ENCODE data around the gene NSUN4. TPM values are rescaled to one million over a fixed set of nuclear protein-coding genes. Genes with fewer than 3 reads are reported as not detected.
A peak's percentile ranks its signal among the peaks of the same experiment; 100 is the strongest.
"Not testable (repeated sequence)": the region's sequence is repeated elsewhere in the genome, so short reads cannot be mapped to it uniquely, and the experiment has no call there.

Gene NSUN4
- total and polyA plus RNA-seq, 4 experiments from 2014 or later, result 7.7 to 26.9 (median 22.5) TPM

DNA sequence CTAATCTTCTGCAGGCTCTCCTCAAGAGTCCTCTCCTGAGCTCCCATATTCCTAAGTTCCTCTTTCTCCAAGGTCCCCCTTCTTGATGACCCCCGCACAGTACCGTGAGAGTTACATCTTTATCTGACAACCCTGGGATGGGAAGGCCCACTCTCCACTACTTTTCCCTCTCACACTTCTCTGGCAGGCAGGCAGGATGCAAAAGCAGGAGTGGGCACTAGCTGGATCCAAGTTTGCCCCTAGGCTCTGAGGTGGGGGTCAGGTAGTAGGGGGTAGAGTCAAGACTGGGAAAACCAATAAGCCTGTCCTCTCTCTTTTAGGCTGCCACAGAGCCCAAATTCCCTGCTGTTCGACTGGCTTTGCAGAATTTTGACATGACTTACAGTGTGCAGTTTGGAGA is 3.9 kb downstream of the NSUN4 start:
- DNase-seq, result no peak
- peaks cover 37 to 57% of the 10 kb centered on the region in 2 donors for H3K36me3 Mint-ChIP-seq
- H3K36me3 ChIP-seq (ENCODE audit: insufficient read depth, low read length), result peaks cover 10% of the 10 kb centered on the region
- ChIA-PET POLR2A (ENCODE audit: partially characterized antibody) (interaction anchor here (2.8 kb wide), 1 partner anchor 41 kb away, joined by 10 read pairs; the partner anchor contains the start of genes LRRC41 and UQCRH), CTCF (ENCODE audit: partially characterized antibody) (interaction anchor here (1.2 kb wide), 1 partner anchor 11 kb away, joined by 4 read pairs; no protein-coding TSS in a partner anchor)
- H3K4me3 ChIP-seq (ENCODE audit: low read length in 2 of 2), result no peak overlapping the region
- H3K27me3 ChIP-seq (ENCODE audit: insufficient read depth, low read length), result no peaks in the 10 kb centered on the region
- no peak overlapping the region for H3K27ac ChIP-seq (ENCODE audit: low read depth, low read length)
- H3K27me3 Mint-ChIP-seq, result no peaks in the 10 kb centered on the region
- H3K9me3 ChIP-seq (ENCODE audit: control insufficient read depth in 1 of 2, low read length in 2 of 2), result no peaks in the 10 kb centered on the region
- no peak overlapping the region for H3K4me3 Mint-ChIP-seq
- peaks cover 30 to 54% (median 38%) of the 10 kb centered on the region in 4 donors for H3K4me1 Mint-ChIP-seq
- peak overlapping the region; percentile 7 to 100 (median 95) for H3K27ac Mint-ChIP-seq
- H3K9me3 Mint-ChIP-seq, result no peaks in the 10 kb centered on the region
- H3K4me1 ChIP-seq (ENCODE audit: insufficient read depth, low read length), result peaks cover 20% of the 10 kb centered on the region
- intact Hi-C loops (cut with micrococcal nuclease), result no loop called here

- Mint-ChIP-seq H3K9me3 (no peaks in the 10 kb centered on the region), H3K27ac (peak overlapping the region in 4 of 7 donors; percentile 48 to 64 (median 58)), H3K4me3 (no peak overlapping the region), H3K36me3 (peaks cover 45 to 63% of the 10 kb centered on the region in 2 donors), H3K4me1 (peaks cover 27 to 49% (median 35%) of the 10 kb centered on the region in 4 donors), H3K27me3 (no peaks in the 10 kb centered on the region)
- Histone ChIP-seq H3K27ac (ENCODE audit: low read depth, low read length) (no peak overlapping the region), H3K27me3 (ENCODE audit: insufficient read depth, low read length) (no peaks in the 10 kb centered on the region), H3K9me3 (ENCODE audit: control insufficient read depth in 1 of 2, low read length in 2 of 2) (no peaks in the 10 kb centered on the region), H3K36me3 (ENCODE audit: insufficient read depth, low read length) (peaks cover 14% of the 10 kb centered on the region), H3K4me1 (ENCODE audit: insufficient read depth, low read length) (peaks cover 16% of the 10 kb centered on the region), H3K4me3 (ENCODE audit: low read length in 2 of 2) (no peak overlapping the region)
- ChIA-PET POLR2A (ENCODE audit: partially characterized antibody) (interaction anchor here (1.3 to 2.8 kb wide), 2 partner anchors 42 to 99 kb away, joined by 4 to 10 read pairs; partner anchors contain the start of genes LRRC41 and UQCRH), CTCF (ENCODE audit: partially characterized antibody) (interaction anchor here (0.7 to 5.0 kb wide), 4 partner anchors 14 to 592 kb away, joined by 3 to 60 read pairs (median 20); partner anchors contain the start of gene RAD54L)
- DNase-seq, result no peak
- intact Hi-C loops (cut with micrococcal nuclease), result no loop called here
Observed at GRCh38 chr1:46345281-46345680, 4.7 kb downstream of the NSUN4 start.

GRCh38 chr1:46352363-46352762 is 11.8 kb downstream of the NSUN4 start:
- H3K36me3 ChIP-seq (ENCODE audit: insufficient read depth, low read length), result peaks cover 24% of the 10 kb centered on the region
- H3K4me1 Mint-ChIP-seq, result peaks cover 4 to 6% (median 5%) of the 10 kb centered on the region in 4 donors

DNA sequence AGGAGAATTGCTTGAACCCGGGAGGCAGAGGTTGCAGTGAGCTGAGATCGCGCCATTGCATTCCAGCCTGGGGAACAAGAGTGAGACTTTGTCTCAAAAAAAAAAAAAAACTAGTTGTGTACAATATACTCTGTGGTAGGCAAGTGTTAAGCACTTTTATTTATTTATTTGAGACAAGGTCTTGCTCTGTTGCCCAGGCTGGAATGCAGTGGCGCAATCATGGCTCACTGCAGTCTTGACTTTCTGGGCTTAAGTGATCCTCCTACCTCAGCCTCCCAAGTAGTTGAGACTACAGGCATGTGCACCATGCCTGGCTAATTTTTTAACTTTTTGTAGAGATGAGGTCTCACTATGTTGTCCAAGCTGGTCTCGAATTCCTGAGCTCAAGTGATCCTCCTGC is 15.3 kb downstream of the NSUN4 start:
- H3K27ac Mint-ChIP-seq, result not testable (repeated sequence)

More at GRCh38 chr1:46352363-46352762, 11.8 kb downstream of the NSUN4 start:
- Histone ChIP-seq H3K27ac (ENCODE audit: low read depth, low read length) (no peak overlapping the region), H3K9me3 (ENCODE audit: control insufficient read depth in 1 of 2, low read length in 2 of 2) (no peaks in the 10 kb centered on the region), H3K4me1 (ENCODE audit: insufficient read depth, low read length) (no peaks in the 10 kb centered on the region), H3K4me3 (ENCODE audit: low read length in 2 of 2) (no peak overlapping the region), H3K27me3 (ENCODE audit: insufficient read depth, low read length) (no peaks in the 10 kb centered on the region)
- Mint-ChIP-seq H3K9me3 (no peaks in the 10 kb centered on the region), H3K4me3 (no peak overlapping the region), H3K27ac (no peak overlapping the region), H3K27me3 (no peaks in the 10 kb centered on the region), H3K36me3 (peaks cover 35 to 67% of the 10 kb centered on the region in 2 donors)
- CTCF ChIA-PET (ENCODE audit: partially characterized antibody), result no interaction called here
- no peak for DNase-seq
- POLR2A ChIA-PET (ENCODE audit: partially characterized antibody), result no interaction called here
- intact Hi-C loops (cut with micrococcal nuclease), result no loop called here

DNA sequence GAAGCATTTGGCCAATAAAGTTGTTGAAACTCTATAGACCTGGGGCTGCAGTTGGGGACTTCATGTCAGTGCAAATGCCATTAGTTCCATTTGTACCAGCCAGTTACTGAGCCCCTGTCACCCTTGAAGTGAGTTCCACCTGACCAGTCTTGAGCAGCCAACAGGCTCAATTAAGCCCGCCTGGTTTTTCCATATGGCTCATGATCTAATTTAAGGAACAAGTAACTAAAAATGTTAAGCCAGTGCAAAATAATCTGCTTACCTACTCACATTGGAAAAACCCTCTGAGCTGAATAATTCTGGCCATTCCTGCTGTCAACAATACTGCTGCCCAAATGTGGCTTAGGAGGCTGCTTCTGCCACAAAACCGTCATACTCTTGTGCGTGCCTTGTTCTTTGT is 21.6 kb downstream of the NSUN4 start:
- Mint-ChIP-seq H3K4me3 (no peak overlapping the region), H3K27ac (no peak overlapping the region), H3K4me1 (no peaks in the 10 kb centered on the region), H3K27me3 (no peaks in the 10 kb centered on the region), H3K9me3 (no peaks in the 10 kb centered on the region), H3K36me3 (peaks cover 38 to 52% of the 10 kb centered on the region in 2 donors)
- no peaks in the 10 kb centered on the region for H3K4me1 ChIP-seq (ENCODE audit: insufficient read depth, low read length)
- ChIA-PET POLR2A (ENCODE audit: partially characterized antibody) (no interaction called here), CTCF (ENCODE audit: partially characterized antibody) (interaction anchor here (1.0 kb wide), 1 partner anchor 14 kb away, joined by 4 read pairs; no protein-coding TSS in a partner anchor)
- intact Hi-C loops (cut with micrococcal nuclease), result no loop called here
- H3K9me3 ChIP-seq (ENCODE audit: control insufficient read depth in 1 of 2, low read length in 2 of 2), result no peaks in the 10 kb centered on the region
- H3K36me3 ChIP-seq (ENCODE audit: insufficient read depth, low read length), result peaks cover 38% of the 10 kb centered on the region
- DNase-seq, result no peak
- no peaks in the 10 kb centered on the region for H3K27me3 ChIP-seq (ENCODE audit: insufficient read depth, low read length)
- no peak overlapping the region for H3K27ac ChIP-seq (ENCODE audit: low read depth, low read length)
- H3K4me3 ChIP-seq (ENCODE audit: low read length in 2 of 2), result no peak overlapping the region

More for the DNA sequence above, 15.3 kb downstream of the NSUN4 start:
- CTCF ChIA-PET (ENCODE audit: partially characterized antibody), result interaction anchor here (1.8 kb wide), 1 partner anchor 8 kb away, joined by 11 read pairs; no protein-coding TSS in a partner anchor
- H3K4me1 Mint-ChIP-seq; H3K27me3 ChIP-seq (ENCODE audit: insufficient read depth, low read length); H3K27me3 Mint-ChIP-seq; DNase-seq; H3K9me3 Mint-ChIP-seq; H3K4me1 ChIP-seq (ENCODE audit: insufficient read depth, low read length); H3K4me3 Mint-ChIP-seq; POLR2A ChIA-PET (ENCODE audit: partially characterized antibody); H3K9me3 ChIP-seq (ENCODE audit: control insufficient read depth in 1 of 2, low read length in 2 of 2); intact Hi-C loops (cut with micrococcal nuclease); H3K4me3 ChIP-seq (ENCODE audit: low read length in 2 of 2); H3K27ac ChIP-seq (ENCODE audit: low read depth, low read length): not testable (repeated sequence)
- H3K36me3 ChIP-seq (ENCODE audit: insufficient read depth, low read length), result peaks cover 19% of the 10 kb centered on the region
- peaks cover 26 to 57% of the 10 kb centered on the region in 2 donors for H3K36me3 Mint-ChIP-seq

- Histone ChIP-seq H3K4me1 (ENCODE audit: insufficient read depth, low read length) (no peaks in the 10 kb centered on the region), H3K36me3 (ENCODE audit: insufficient read depth, low read length) (peaks cover 42% of the 10 kb centered on the region), H3K4me3 (ENCODE audit: low read length in 2 of 2) (no peak overlapping the region), H3K27me3 (ENCODE audit: insufficient read depth, low read length) (no peaks in the 10 kb centered on the region), H3K27ac (ENCODE audit: low read depth, low read length) (no peak overlapping the region), H3K9me3 (ENCODE audit: control insufficient read depth in 1 of 2, low read length in 2 of 2) (no peaks in the 10 kb centered on the region)
- Mint-ChIP-seq H3K27ac (peak overlapping the region in 1 of 7 donors; percentile 35), H3K9me3 (no peaks in the 10 kb centered on the region), H3K4me3 (no peak overlapping the region), H3K36me3 (peaks cover 39 to 53% of the 10 kb centered on the region in 2 donors), H3K4me1 (no peaks in the 10 kb centered on the region), H3K27me3 (no peaks in the 10 kb centered on the region)
- POLR2A ChIA-PET (ENCODE audit: partially characterized antibody), result no interaction called here
- intact Hi-C loops (cut with micrococcal nuclease), result no loop called here
- CTCF ChIA-PET (ENCODE audit: partially characterized antibody), result no interaction called here
- no peak for DNase-seq
Observed at GRCh38 chr1:46363121-46363520, 22.5 kb downstream of the NSUN4 start.

DNA sequence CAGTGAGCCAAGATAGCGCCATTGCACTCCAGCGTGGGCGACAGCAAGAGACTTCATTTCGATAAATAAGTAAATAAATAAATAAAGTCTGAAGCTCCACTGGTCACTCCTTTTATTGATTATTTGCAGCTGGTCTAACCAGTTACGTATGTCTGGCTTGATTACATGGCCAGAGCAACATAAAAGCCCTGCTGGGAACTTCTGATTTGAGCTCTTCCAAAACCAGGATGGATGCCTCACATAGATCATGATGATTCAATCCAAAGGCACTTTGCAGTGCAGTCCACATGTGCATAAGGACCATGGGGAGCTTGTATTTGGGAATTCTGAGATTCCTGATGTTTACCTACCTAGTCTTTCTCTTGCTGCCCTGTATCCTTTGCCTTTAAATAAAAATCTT is 24.0 kb downstream of the NSUN4 start:
- Mint-ChIP-seq H3K4me1 (no peaks in the 10 kb centered on the region), H3K27ac (peak overlapping the region in 1 of 7 donors; percentile 42), H3K4me3 (no peak overlapping the region), H3K9me3 (no peaks in the 10 kb centered on the region), H3K27me3 (no peaks in the 10 kb centered on the region), H3K36me3 (peaks cover 45 to 62% of the 10 kb centered on the region in 2 donors)
- no peaks in the 10 kb centered on the region for H3K4me1 ChIP-seq (ENCODE audit: insufficient read depth, low read length)
- CTCF ChIA-PET (ENCODE audit: partially characterized antibody), result no interaction called here
- H3K4me3 ChIP-seq (ENCODE audit: low read length in 2 of 2), result no peak overlapping the region
- H3K27ac ChIP-seq (ENCODE audit: low read depth, low read length), result no peak overlapping the region
- intact Hi-C loops (cut with micrococcal nuclease), result no loop called here
- no peaks in the 10 kb centered on the region for H3K27me3 ChIP-seq (ENCODE audit: insufficient read depth, low read length)
- DNase-seq, result no peak
- no peaks in the 10 kb centered on the region for H3K9me3 ChIP-seq (ENCODE audit: control insufficient read depth in 1 of 2, low read length in 2 of 2)
- H3K36me3 ChIP-seq (ENCODE audit: insufficient read depth, low read length), result peaks cover 42% of the 10 kb centered on the region
- POLR2A ChIA-PET (ENCODE audit: partially characterized antibody), result no interaction called here

Data from CD4-positive, alpha-beta memory T cell (primary cell).